DMS114 treated with DMSO at 0.1 percent for 48 hours (cell line): Measurements from ENCODE around the gene FGFR2.

Source experiments
- DNase-seq: peaks from one replicate; lab custom pipeline; 2025; ENCODE audit not compliant: unreplicated experiment; lab: John Stamatoyannopoulos, UW

Gene FGFR2

GRCh38 chr10:121591186-121591585, 7.1 kb downstream of the FGFR2 start:
- no peak for DNase-seq

- no peak for DNase-seq
These were observed 7.5 kb downstream of the FGFR2 start for GRCh38 chr10:121590772-121591171.

- DNase-seq: no peak
These were observed 8.7 kb downstream of the FGFR2 start for GRCh38 chr10:121589553-121589952.

GRCh38 chr10:121583857-121584256, 14.4 kb downstream of the FGFR2 start:
- DNase-seq: no peak

- DNase-seq: no peak
These were observed 15.0 kb downstream of the FGFR2 start for GRCh38 chr10:121583258-121583657.

GRCh38 chr10:121580276-121581116, 17.7 kb downstream of the FGFR2 start:
- no peak for DNase-seq

GRCh38 chr10:121579656-121580055, 18.6 kb downstream of the FGFR2 start:
- DNase-seq: no peak

- no peak for DNase-seq
These were observed 19.3 kb downstream of the FGFR2 start for GRCh38 chr10:121578965-121579364.

- no peak for DNase-seq
These were observed 19.9 kb downstream of the FGFR2 start for GRCh38 chr10:121578298-121578697.

GRCh38 chr10:121577568-121577967, 20.7 kb downstream of the FGFR2 start:
- DNase-seq: no peak

- no peak for DNase-seq
These were observed 22.1 kb downstream of the FGFR2 start for GRCh38 chr10:121576139-121576538.

- no peak for DNase-seq
These were observed 23.6 kb downstream of the FGFR2 start for GRCh38 chr10:121574519-121575166.

GRCh38 chr10:121573538-121573941, 24.7 kb downstream of the FGFR2 start:
- no peak for DNase-seq

GRCh38 chr10:121572859-121573537, 25.2 kb downstream of the FGFR2 start:
- no peak for DNase-seq

- no peak for DNase-seq
These were observed 27.9 kb downstream of the FGFR2 start for GRCh38 chr10:121570315-121570714.

GRCh38 chr10:121568275-121568674, 30.0 kb downstream of the FGFR2 start:
- no peak for DNase-seq

- DNase-seq: no peak
These were observed 30.7 kb downstream of the FGFR2 start for GRCh38 chr10:121567569-121567968.

- DNase-seq: no peak
These were observed 31.5 kb downstream of the FGFR2 start for GRCh38 chr10:121566755-121567154.

GRCh38 chr10:121559326-121560026, 38.8 kb downstream of the FGFR2 start:
- DNase-seq: no peak

- no peak for DNase-seq
These were observed 40.0 kb downstream of the FGFR2 start for GRCh38 chr10:121558238-121558637.

GRCh38 chr10:121556918-121557573, 41.2 kb downstream of the FGFR2 start:
- DNase-seq: no peak
